Glutamatergic neuron (in vitro differentiated cells): ENCODE results near the gene DUSP10. TPM values are rescaled to one million over a fixed set of nuclear protein-coding genes. Genes with fewer than 3 reads are reported as not detected.
A peak's percentile ranks its signal among the peaks of the same experiment; 100 is the strongest.

Experiments used
- DNase-seq: peaks from one replicate; pipeline ENCODE4 v3.0.0; 2022
- H3K27ac Mint-ChIP-seq: one replicate; pipeline ENCODE4 v1.8.0; 2020; ENCODE audit warnings: mild to moderate bottlenecking, mixed read lengths, inconsistent platforms; ENCODE audit not compliant: unreplicated experiment
- H3K27me3 Mint-ChIP-seq: one replicate; pipeline ENCODE4 v1.8.0; 2020; ENCODE audit warnings: mild to moderate bottlenecking, moderate library complexity, mixed read lengths, inconsistent platforms; ENCODE audit not compliant: unreplicated experiment
- H3K36me3 Mint-ChIP-seq: one replicate; pipeline ENCODE4 v1.8.0; 2020; ENCODE audit warnings: mild to moderate bottlenecking, mixed read lengths, inconsistent platforms; ENCODE audit not compliant: unreplicated experiment
- H3K4me1 Mint-ChIP-seq: one replicate; pipeline ENCODE4 v1.8.0; 2020; ENCODE audit warnings: mild to moderate bottlenecking, low read depth, mixed read lengths, inconsistent platforms; ENCODE audit not compliant: unreplicated experiment
- H3K4me3 Mint-ChIP-seq: one replicate; pipeline ENCODE4 v1.8.0; 2020; ENCODE audit warnings: mild to moderate bottlenecking, mixed read lengths, inconsistent platforms; ENCODE audit not compliant: unreplicated experiment
- H3K9me3 Mint-ChIP-seq: one replicate; pipeline ENCODE4 v1.8.0; 2020; ENCODE audit warnings: mild to moderate bottlenecking, moderate library complexity, mixed read lengths, inconsistent platforms; ENCODE audit not compliant: unreplicated experiment
- total RNA-seq: library from RNA; stranded (reverse); fragmentation: NEBNext Ultra II Directional; extraction: Animal tissue kit (Norgen Biotek cat#: 25700); gene quantifications from one replicate; pipeline ENCODE4 v1.2.1, GENCODE V29; 2021; ENCODE audit not compliant: unreplicated experiment
- TF ChIP-seq, protein P1 (sequence below): fragments of 200-600 bp; sonication (generic); IDR thresholded peaks from one replicate; pipeline ENCODE4 v1.5.0; 2021; ENCODE audit not compliant: partially characterized antibody, unreplicated experiment

Gene DUSP10
- total RNA-seq, 1 donor from 2014 or later: 21.5 TPM

DNA sequence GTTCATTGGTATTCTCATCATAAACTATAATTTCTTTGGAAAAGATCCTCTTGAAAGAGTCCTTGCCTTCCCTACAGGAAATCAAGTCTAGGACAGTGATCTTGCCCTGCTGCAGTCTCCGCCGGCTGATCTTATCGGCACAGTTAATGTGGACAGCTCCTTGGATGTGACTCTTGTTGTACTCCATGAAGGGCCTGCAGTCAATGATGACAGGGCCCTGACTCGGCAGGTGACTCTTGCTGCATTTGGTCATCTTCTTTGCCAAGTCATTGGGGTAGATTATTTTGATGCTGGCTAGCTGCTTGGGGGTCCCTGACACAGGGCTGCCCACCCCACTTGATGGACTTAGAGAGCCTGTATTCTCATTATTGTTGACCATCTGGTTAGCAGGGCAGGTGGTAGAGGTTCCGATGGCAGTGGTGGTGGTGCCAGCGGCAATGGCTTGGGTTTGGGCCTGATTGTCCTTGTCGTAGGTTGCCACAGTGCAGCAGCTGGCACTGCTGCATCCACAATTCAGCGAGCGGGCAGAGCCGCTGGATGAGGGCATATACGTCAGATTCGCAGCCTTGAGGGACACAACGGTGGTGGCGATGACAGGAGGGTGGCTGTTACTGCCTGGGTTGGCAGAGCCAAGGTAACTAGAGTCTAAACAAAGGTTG lies 2.7 kb downstream of the DUSP10 start:
- TF ChIP-seq, protein P1, sequence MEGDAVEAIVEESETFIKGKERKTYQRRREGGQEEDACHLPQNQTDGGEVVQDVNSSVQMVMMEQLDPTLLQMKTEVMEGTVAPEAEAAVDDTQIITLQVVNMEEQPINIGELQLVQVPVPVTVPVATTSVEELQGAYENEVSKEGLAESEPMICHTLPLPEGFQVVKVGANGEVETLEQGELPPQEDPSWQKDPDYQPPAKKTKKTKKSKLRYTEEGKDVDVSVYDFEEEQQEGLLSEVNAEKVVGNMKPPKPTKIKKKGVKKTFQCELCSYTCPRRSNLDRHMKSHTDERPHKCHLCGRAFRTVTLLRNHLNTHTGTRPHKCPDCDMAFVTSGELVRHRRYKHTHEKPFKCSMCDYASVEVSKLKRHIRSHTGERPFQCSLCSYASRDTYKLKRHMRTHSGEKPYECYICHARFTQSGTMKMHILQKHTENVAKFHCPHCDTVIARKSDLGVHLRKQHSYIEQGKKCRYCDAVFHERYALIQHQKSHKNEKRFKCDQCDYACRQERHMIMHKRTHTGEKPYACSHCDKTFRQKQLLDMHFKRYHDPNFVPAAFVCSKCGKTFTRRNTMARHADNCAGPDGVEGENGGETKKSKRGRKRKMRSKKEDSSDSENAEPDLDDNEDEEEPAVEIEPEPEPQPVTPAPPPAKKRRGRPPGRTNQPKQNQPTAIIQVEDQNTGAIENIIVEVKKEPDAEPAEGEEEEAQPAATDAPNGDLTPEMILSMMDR: no peak
- Mint-ChIP-seq H3K36me3 (peaks cover 14% of the 10 kb centered on the region), H3K4me1 (peaks cover 41% of the 10 kb centered on the region), H3K27ac (no peak overlapping the region), H3K4me3 (no peak overlapping the region), H3K27me3 (peaks cover 8% of the 10 kb centered on the region), H3K9me3 (peaks cover 6% of the 10 kb centered on the region)
- no peak for DNase-seq

DNA sequence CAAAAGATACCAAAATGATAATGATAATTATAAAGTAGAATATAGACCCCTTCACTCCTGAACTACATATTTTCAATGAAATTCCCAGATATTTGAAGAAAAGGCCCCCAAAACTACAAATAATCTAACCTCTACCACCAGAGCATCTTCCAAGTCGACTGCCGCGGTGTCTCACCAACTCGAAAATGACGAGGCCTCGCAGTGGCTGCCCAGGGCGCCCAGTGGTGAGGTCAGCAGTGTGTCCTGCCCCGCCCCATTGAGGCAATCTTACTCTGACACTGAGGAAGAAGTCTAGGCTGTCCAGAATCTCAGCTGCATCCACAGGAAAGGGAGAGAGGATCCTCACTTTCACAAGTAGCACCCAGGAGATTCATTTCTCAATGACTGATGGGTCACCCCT lies 5.2 kb downstream of the DUSP10 start:
- Mint-ChIP-seq H3K27ac (no peak overlapping the region), H3K4me1 (peaks cover 33% of the 10 kb centered on the region), H3K4me3 (peak overlapping the region; percentile 48), H3K9me3 (no peaks in the 10 kb centered on the region), H3K27me3 (peaks cover 1% of the 10 kb centered on the region), H3K36me3 (peaks cover 14% of the 10 kb centered on the region)
- TF ChIP-seq, protein P1: no peak
- DNase-seq: no peak

DNA sequence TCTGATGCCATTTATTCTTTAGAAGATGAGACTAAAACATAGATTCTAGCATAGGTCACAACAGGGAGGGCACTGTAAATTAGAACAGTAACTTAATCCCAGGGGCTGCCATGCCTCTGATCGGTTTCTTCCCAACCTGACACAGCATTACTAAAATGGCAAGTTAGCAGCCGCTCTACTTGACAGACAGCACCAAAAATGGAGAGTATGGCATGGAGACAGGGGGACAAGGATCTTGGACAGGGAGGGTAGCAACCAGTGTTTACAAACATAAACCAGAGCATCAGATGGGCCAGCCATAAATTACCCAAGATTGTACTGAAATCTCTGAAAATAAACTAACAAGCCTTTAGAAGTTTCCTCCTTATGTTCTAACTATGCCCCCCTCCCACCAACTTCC lies 5.9 kb downstream of the DUSP10 start:
- Mint-ChIP-seq H3K36me3 (peaks cover 14% of the 10 kb centered on the region), H3K27me3 (peaks cover 1% of the 10 kb centered on the region), H3K9me3 (no peaks in the 10 kb centered on the region), H3K4me3 (peak overlapping the region; percentile 48), H3K4me1 (peaks cover 33% of the 10 kb centered on the region), H3K27ac (no peak overlapping the region)
- TF ChIP-seq, protein P1: no peak
- DNase-seq: no peak

DNA sequence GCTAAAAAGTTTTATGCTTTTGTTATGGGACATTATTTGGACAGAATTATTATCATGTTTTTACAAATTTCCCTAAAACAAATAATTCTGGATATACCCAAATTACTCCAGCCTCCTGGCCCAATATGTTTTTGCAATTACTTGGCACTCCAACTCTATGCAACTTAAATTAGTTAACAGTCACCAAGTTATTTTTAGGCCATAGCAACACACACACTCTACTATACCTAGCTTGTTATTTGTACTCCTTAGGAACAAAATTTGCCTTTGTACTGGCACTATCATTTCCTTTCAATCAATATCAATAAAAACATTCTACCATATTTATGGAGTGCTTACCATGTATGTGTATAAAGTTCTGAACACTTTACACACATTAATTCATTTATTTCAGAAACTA lies 7.7 kb downstream of the DUSP10 start:
- Mint-ChIP-seq H3K27ac (no peak overlapping the region), H3K36me3 (peaks cover 10% of the 10 kb centered on the region), H3K4me1 (peaks cover 29% of the 10 kb centered on the region), H3K27me3 (peaks cover 1% of the 10 kb centered on the region), H3K4me3 (no peak overlapping the region), H3K9me3 (no peaks in the 10 kb centered on the region)
- TF ChIP-seq, protein P1: no peak
- no peak for DNase-seq

DNA sequence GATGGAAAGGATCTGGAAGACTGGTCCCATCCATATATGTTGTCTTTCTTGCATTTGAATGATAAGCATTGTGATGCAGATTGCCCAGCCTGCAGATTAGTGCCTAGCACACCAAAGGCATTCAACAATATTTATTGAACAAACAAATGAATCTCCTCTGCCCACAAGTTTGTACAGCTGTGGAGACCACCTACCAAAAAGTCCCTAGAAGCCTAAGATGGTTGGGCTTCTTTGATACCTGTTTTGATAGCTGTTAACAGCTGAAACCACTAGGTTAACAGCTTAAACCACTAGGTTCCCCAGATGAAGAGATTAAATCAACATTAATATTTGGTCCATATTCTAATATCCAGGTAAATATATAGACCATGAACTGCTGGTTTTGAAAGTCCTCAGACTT lies 9.8 kb downstream of the DUSP10 start:
- Mint-ChIP-seq H3K27ac (no peak overlapping the region), H3K27me3 (peaks cover 1% of the 10 kb centered on the region), H3K36me3 (no peaks in the 10 kb centered on the region), H3K9me3 (no peaks in the 10 kb centered on the region), H3K4me1 (peaks cover 18% of the 10 kb centered on the region), H3K4me3 (no peak overlapping the region)
- TF ChIP-seq, protein P1: no peak
- no peak for DNase-seq
